Retinal pigment epithelial cell (primary cell): ENCODE results near the gene OCA2.

Experiments used
- DNase-seq: peaks from one replicate; pipeline ENCODE4 v3.0.0-alpha.2; 2010; ENCODE audit warnings: low read depth
- H3K4me3 ChIP-seq: 2 replicates; pipeline ENCODE4 v1.5.1; 2011; ENCODE audit warnings: mild to moderate bottlenecking, low read length, control low read depth, moderate library complexity
- TF ChIP-seq, protein P1 (sequence below): conservative IDR thresholded peaks from 2 replicates; pipeline ENCODE4 v1.5.1; 2011; ENCODE audit warnings: low read depth, low read length, control low read depth, inconsistent platforms

Gene OCA2

DNA sequence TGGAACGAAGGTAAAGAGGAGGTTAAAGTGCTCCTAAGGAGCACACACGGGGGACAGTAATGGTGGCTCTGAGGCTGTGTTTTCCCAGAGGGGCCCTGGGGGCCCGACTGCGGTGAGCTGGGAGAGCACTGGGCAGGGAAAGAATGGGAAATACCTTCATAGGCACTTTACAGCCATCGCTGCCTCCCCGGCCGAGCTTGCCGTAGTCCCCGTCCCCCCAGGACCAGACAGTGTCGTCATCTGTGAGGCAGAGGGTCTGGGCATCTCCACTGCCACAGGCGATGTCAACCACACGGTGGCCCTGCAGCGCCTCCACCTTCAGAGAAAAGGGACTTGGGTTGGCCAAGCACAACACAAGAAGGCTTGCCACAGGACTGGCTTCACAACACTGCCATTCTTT is 32.8 kb upstream of the OCA2 start:
- TF ChIP-seq, protein P1, sequence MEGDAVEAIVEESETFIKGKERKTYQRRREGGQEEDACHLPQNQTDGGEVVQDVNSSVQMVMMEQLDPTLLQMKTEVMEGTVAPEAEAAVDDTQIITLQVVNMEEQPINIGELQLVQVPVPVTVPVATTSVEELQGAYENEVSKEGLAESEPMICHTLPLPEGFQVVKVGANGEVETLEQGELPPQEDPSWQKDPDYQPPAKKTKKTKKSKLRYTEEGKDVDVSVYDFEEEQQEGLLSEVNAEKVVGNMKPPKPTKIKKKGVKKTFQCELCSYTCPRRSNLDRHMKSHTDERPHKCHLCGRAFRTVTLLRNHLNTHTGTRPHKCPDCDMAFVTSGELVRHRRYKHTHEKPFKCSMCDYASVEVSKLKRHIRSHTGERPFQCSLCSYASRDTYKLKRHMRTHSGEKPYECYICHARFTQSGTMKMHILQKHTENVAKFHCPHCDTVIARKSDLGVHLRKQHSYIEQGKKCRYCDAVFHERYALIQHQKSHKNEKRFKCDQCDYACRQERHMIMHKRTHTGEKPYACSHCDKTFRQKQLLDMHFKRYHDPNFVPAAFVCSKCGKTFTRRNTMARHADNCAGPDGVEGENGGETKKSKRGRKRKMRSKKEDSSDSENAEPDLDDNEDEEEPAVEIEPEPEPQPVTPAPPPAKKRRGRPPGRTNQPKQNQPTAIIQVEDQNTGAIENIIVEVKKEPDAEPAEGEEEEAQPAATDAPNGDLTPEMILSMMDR, result no peak
- H3K4me3 ChIP-seq, result no peak overlapping the region
- no peak for DNase-seq

DNA sequence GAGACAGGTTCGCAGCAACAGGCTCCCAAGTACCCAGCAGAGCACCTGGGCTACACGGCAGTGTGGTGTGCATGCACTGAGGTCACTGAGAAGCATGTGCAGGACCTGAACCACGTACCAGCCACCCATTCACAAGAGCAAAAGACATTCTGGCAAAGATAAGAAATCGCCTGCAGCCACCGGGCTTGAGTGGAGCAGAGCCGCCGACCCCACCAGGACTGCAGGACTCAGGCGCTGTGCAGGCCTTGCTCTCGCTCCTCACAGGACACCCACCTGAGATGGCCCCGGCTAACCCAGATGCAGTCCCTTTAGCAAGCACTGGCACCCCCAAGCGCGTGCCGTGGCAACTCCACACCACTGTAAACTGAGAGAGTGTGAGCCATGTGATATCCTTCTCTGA is 32.3 kb upstream of the OCA2 start:
- TF ChIP-seq, protein P1, result no peak
- H3K4me3 ChIP-seq, result no peak overlapping the region
- DNase-seq, result no peak

DNA sequence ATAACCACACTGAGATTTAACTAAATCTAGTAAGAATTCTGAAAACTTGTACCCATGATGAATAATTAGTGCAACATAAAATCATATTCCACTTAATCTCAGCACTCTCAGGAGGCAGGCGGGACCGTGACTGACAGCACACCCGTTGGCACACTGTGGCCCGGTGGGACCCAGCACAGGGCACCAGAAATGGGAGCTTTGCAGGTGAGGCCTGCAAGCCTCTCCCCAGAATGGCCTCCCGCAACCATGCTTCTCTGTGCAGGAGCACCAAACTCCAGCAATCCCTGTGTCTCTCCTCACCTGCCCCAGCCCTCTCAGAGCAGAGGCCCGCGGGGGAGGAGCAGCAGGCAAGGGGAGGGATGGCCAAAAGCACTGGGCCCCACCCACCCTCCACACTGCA is 31.5 kb upstream of the OCA2 start:
- no peak overlapping the region for H3K4me3 ChIP-seq
- TF ChIP-seq, protein P1, result no peak

DNA sequence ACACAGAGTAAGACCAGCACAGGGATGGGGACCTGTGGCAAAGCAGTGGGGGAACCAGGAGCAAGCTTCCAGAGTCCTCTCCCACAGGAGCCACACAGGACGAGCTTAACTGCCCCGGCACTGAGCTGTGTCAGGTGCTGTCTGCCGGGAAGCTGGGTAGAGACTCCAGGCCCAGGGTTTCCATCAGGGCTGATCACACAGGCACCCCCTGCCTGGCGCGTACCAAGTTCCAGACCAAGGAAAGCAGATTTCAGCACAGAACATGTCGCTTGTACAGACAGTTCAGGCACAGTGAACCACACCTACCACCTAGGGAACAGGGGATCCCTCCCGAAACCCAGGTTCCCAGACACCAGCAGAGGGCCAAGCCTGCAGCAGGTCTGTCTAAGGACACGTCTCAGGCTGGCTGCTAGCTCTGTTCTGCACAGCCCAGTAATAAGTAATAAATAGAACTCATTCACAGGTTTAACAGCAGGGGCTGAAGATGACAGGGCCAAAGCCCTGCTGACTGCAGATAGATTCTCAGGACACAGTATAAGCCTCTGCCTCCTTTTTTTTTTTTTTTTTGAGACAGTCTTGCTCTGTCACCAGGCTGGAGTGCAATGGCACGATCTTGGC is 30.2 kb upstream of the OCA2 start:
- TF ChIP-seq, protein P1, result no peak
- no peak overlapping the region for H3K4me3 ChIP-seq
- DNase-seq, result no peak

More for the DNA sequence above, 31.5 kb upstream of the OCA2 start:
- no peak for DNase-seq

DNA sequence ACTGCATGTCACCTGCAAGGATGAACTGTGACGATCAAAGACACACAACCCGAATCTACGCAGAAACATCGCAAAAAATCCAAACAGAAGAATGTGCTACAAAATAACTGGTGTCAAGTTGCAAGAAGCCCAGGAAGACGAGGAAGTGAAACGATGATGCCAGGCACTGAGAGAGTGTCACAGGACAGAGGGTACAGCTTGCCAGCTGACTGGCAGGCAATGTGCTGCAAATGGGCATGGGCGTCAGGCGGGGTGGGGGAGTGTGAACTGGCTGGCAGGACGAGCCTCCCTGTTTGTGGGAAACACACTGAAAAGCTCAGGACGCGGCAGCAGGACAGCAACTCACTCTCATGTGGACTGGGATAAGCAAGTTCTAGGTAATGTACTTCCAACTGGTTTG is 28.9 kb upstream of the OCA2 start:
- no peak overlapping the region for H3K4me3 ChIP-seq
- DNase-seq, result no peak
- TF ChIP-seq, protein P1, result no peak

DNA sequence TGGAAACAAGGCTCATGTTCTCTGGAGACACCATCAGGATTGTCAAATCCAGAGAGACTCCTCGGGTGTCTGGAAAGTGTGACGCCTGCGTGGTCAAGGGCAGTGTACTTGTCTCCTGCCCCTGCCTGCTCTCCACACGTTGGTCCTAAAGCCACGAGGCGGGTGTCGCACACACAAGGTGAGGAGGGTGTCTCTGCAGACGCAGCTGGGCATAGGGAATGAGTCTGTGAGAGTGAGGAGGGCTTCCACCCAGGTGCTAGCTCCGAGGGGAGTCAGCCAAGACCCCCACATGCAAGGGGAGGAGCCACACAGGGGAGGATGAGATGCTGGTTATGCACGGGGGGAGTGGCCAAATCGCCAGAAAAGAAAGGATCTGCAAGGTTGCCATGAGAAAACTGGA is 27.9 kb upstream of the OCA2 start:
- H3K4me3 ChIP-seq, result no peak overlapping the region
- no peak for DNase-seq
- TF ChIP-seq, protein P1, result no peak

DNA sequence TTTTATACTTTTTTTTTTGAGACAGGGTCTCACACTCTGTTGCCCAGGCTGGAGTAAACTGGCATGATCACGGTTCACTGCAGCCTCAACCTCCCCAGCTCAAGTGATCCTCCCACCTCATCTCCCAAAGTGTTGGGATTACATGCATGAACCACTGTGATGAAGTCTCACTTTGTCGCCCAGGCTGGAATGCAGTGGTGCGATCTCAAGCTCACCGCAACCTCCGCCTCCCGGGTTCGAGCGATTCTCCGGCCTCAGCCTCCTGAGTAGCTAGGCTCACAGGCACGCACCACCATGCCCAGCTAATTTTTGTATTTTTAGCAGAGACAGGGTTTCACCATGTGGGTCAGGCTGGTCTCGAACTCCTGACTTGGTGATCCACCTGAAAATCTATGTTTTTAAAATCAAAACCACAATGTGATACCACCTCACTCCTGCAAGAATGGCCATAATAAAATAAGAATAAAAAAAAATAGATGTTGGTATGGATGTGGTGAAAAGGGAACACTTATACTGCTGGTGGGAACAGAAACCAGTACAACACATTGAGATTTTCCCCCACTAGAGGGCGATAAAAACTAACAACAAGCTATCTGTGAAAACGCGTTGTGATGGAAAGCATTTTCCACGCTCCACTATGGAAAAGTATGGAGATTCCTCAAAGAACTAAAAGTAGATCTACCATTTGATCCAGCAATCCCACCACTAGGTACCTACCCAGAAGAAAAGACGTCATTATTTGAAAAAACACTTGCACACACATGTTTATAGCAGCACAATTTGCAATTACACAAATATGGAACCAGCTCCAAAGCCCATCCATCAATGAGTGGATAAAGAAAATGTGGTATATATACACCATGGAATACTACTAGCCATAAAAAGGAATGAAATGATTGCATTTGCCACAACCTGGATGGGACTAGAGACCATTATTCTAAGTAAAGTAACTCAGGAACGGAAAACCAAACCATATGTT is 26.8 kb upstream of the OCA2 start:
- no peak overlapping the region for H3K4me3 ChIP-seq
- DNase-seq, result peak; percentile 12
- TF ChIP-seq, protein P1, result peak; percentile 60
